HepG2 (cell line): ENCODE data around the gene ALMS1. TPM values are rescaled to one million over a fixed set of nuclear protein-coding genes. Genes with fewer than 3 reads are reported as not detected.
A peak's percentile ranks its signal among the peaks of the same experiment; 100 is the strongest.

Experiments used
- AHR ChIP-seq: IDR thresholded peaks from 2 replicates; pipeline ENCODE4 v1.6.1; 2018; ENCODE audit warnings: missing genetic modification reagents, missing compliant biosample characterization
- ARNT ChIP-seq: fragments of 450-650 bp; IDR thresholded peaks from 2 replicates; pipeline ENCODE4 v1.6.1; 2017
- ATAD3A ChIP-seq: sonication (generic); formaldehyde crosslinking; IDR thresholded peaks from 2 replicates; pipeline ENCODE4 v1.4.0; 2020; ENCODE audit warnings: missing genetic modification reagents
- ELF4 ChIP-seq: sonication (generic); formaldehyde crosslinking; IDR thresholded peaks from 2 replicates; pipeline ENCODE4 v1.5.0; 2020; ENCODE audit warnings: missing genetic modification reagents, mild to moderate bottlenecking, moderate library complexity, borderline replicate concordance
- FOXC1 ChIP-seq: sonication (generic); formaldehyde crosslinking; IDR thresholded peaks from 2 replicates; pipeline ENCODE4 v1.8.0; 2022; ENCODE audit warnings: mild to moderate bottlenecking, missing genetic modification reagents, borderline replicate concordance
- GMEB1 ChIP-seq: sonication (generic); formaldehyde crosslinking; IDR thresholded peaks from 2 replicates; pipeline ENCODE4 v1.5.1; 2020; ENCODE audit warnings: missing genetic modification reagents, mild to moderate bottlenecking, borderline replicate concordance
- HMGA1 ChIP-seq: sonication (generic); formaldehyde crosslinking; conservative IDR thresholded peaks from 2 replicates; pipeline ENCODE4 v1.4.0; 2020; ENCODE audit warnings: missing genetic modification reagents
- MTA3 ChIP-seq: sonication (generic); formaldehyde crosslinking; IDR thresholded peaks from 2 replicates; pipeline ENCODE4 v1.4.0; 2020; ENCODE audit warnings: missing genetic modification reagents
- NFIC ChIP-seq: IDR thresholded peaks from 2 replicates; pipeline ENCODE4 v1.6.1; 2012; ENCODE audit warnings: mild to moderate bottlenecking, low read length, inconsistent platforms
- TBX2 ChIP-seq: sonication (generic); formaldehyde crosslinking; IDR thresholded peaks from 2 replicates; pipeline ENCODE4 v1.5.0; 2020; ENCODE audit warnings: missing genetic modification reagents, mild to moderate bottlenecking, borderline replicate concordance
- YEATS4 ChIP-seq: sonication (generic); formaldehyde crosslinking; IDR thresholded peaks from 2 replicates; pipeline ENCODE4 v1.4.0; 2020; ENCODE audit warnings: missing genetic modification reagents, borderline replicate concordance
- ZNF20 ChIP-seq: sonication (generic); formaldehyde crosslinking; IDR thresholded peaks from 2 replicates; pipeline ENCODE4 v1.4.0; 2020; ENCODE audit warnings: mild to moderate bottlenecking, moderate library complexity, missing genetic modification reagents
- ZNF256 ChIP-seq: sonication (generic); formaldehyde crosslinking; conservative IDR thresholded peaks from 2 replicates; pipeline ENCODE4 v1.4.0; 2020; ENCODE audit warnings: missing genetic modification reagents
- ZNF616 ChIP-seq: sonication (generic); formaldehyde crosslinking; IDR thresholded peaks from 2 replicates; pipeline ENCODE4 v1.5.0; 2020; ENCODE audit warnings: low read depth, mild to moderate bottlenecking, missing genetic modification reagents
- ZNF691 ChIP-seq: sonication (generic); formaldehyde crosslinking; IDR thresholded peaks from 2 replicates; pipeline ENCODE4 v1.4.0; 2020; ENCODE audit warnings: missing genetic modification reagents, low read depth, mild to moderate bottlenecking, borderline replicate concordance
- ZNF768 ChIP-seq: sonication (generic); formaldehyde crosslinking; IDR thresholded peaks from 2 replicates; pipeline ENCODE4 v1.4.0; 2020; ENCODE audit warnings: missing genetic modification reagents
- ZNF782 ChIP-seq: sonication (generic); formaldehyde crosslinking; IDR thresholded peaks from 2 replicates; pipeline ENCODE4 v1.4.0; 2020; ENCODE audit warnings: missing genetic modification reagents, mild to moderate bottlenecking, borderline replicate concordance
- ZNF790 ChIP-seq: sonication (generic); formaldehyde crosslinking; IDR thresholded peaks from 2 replicates; pipeline ENCODE4 v1.8.0; 2022; ENCODE audit warnings: missing genetic modification reagents, mild to moderate bottlenecking, borderline replicate concordance
- ZSCAN22 ChIP-seq: sonication (generic); formaldehyde crosslinking; IDR thresholded peaks from 2 replicates; pipeline ENCODE4 v1.4.0; 2020; ENCODE audit warnings: mild to moderate bottlenecking, missing genetic modification reagents
- ZSCAN31 ChIP-seq: sonication (generic); formaldehyde crosslinking; IDR thresholded peaks from 2 replicates; pipeline ENCODE4 v1.5.0; 2020; ENCODE audit warnings: low read depth, mild to moderate bottlenecking, missing genetic modification reagents
- polyA plus RNA-seq, 8 experiments: library from polyadenylated mRNA; depleted of rRNA in 3 of 8; stranded (reverse) in 7 of 8; unstranded in 1 of 8; fragments of >200 nt; fragmentation: Illumina TruSeq in 4 of 8; extraction: Trizol in 4 of 8; gene quantifications; 2 replicates each; pipeline versions ENCODE4 v1.2.1 to v1.2.3, GENCODE V29; 2011 to 2016; ENCODE audit warnings: low read depth in 4 of 8, missing spikeins in 1 of 8, mixed read lengths in 1 of 8; ENCODE audit not compliant: insufficient read depth in 1 of 8
- total RNA-seq, 5 experiments: library from RNA; depleted of rRNA; stranded (reverse); fragments of >200 nt; fragmentation: Illumina TruSeq; extraction: Trizol; gene quantifications; 2 replicates each; pipeline ENCODE4 v1.2.3, GENCODE V29; 2016; ENCODE audit warnings: low read depth in 1 of 5
- TF ChIP-seq, protein P1 (sequence below): sonication (generic); IDR thresholded peaks from 2 replicates; pipeline ENCODE4 v1.6.1; 2016; ENCODE audit warnings: low read depth, borderline replicate concordance
- TF ChIP-seq, protein P2 (sequence below): IDR thresholded peaks from 2 replicates; pipeline ENCODE4 v1.6.1; 2016; ENCODE audit warnings: low read depth, borderline replicate concordance
- TF ChIP-seq, protein P3 (sequence below): IDR thresholded peaks from 2 replicates; pipeline ENCODE4 v1.6.1; 2016; ENCODE audit warnings: low read depth, control low read depth
- TF ChIP-seq, protein P4 (sequence below): sonication (generic); formaldehyde crosslinking; IDR thresholded peaks from 2 replicates; pipeline ENCODE4 v1.5.0; 2020; ENCODE audit warnings: mild to moderate bottlenecking, missing genetic modification reagents

Gene ALMS1
- total and polyA plus RNA-seq, 2 of the 13 experiments (the other 11 are each of a cell fraction or from before 2014, with no cell fraction given), result 12.9 to 21.2 TPM

- TF ChIP-seq, protein P1, sequence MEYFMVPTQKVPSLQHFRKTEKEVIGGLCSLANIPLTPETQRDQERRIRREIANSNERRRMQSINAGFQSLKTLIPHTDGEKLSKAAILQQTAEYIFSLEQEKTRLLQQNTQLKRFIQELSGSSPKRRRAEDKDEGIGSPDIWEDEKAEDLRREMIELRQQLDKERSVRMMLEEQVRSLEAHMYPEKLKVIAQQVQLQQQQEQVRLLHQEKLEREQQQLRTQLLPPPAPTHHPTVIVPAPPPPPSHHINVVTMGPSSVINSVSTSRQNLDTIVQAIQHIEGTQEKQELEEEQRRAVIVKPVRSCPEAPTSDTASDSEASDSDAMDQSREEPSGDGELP, result peak; percentile 69
- TF ChIP-seq GMEB1 (CRISPR knock-in tag), result peak; percentile 42; the same call in 1 of the 2 replicates
- TF ChIP-seq MTA3, result no peak
- TF ChIP-seq ELF4 (CRISPR knock-in tag), result no peak
- TF ChIP-seq ARNT, result no peak
- TF ChIP-seq ZSCAN31 (CRISPR knock-in tag), result no peak
- no peak for TF ChIP-seq ZNF691 (CRISPR knock-in tag)
- no peak for TF ChIP-seq AHR (CRISPR knock-in tag)
- no peak for TF ChIP-seq ZNF782 (CRISPR knock-in tag)
- TF ChIP-seq FOXC1 (CRISPR knock-in tag), result no peak
- no peak for TF ChIP-seq ZSCAN22 (CRISPR knock-in tag)
- TF ChIP-seq ZNF790, result no peak
- TF ChIP-seq, protein P2, sequence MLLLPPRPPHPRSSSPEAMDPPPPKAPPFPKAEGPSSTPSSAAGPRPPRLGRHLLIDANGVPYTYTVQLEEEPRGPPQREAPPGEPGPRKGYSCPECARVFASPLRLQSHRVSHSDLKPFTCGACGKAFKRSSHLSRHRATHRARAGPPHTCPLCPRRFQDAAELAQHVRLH (CRISPR knock-in tag), result peak; percentile 79
- TF ChIP-seq, protein P3, sequence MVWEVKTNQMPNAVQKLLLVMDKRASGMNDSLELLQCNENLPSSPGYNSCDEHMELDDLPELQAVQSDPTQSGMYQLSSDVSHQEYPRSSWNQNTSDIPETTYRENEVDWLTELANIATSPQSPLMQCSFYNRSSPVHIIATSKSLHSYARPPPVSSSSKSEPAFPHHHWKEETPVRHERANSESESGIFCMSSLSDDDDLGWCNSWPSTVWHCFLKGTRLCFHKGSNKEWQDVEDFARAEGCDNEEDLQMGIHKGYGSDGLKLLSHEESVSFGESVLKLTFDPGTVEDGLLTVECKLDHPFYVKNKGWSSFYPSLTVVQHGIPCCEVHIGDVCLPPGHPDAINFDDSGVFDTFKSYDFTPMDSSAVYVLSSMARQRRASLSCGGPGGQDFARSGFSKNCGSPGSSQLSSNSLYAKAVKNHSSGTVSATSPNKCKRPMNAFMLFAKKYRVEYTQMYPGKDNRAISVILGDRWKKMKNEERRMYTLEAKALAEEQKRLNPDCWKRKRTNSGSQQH (CRISPR knock-in tag), result peak; percentile 93
- peak; percentile 36; the same call in 1 of the 2 replicates for TF ChIP-seq NFIC
- TF ChIP-seq ATAD3A (CRISPR knock-in tag), result no peak
- TF ChIP-seq ZNF616 (CRISPR knock-in tag), result no peak
- TF ChIP-seq YEATS4 (CRISPR knock-in tag), result peak; percentile 44; the same call in 1 of the 2 replicates
- no peak for TF ChIP-seq HMGA1 (CRISPR knock-in tag)
- TF ChIP-seq ZNF256 (CRISPR knock-in tag), result no peak
- TF ChIP-seq ZNF768, result no peak
- peak; percentile 80 for TF ChIP-seq TBX2
- TF ChIP-seq, protein P4, sequence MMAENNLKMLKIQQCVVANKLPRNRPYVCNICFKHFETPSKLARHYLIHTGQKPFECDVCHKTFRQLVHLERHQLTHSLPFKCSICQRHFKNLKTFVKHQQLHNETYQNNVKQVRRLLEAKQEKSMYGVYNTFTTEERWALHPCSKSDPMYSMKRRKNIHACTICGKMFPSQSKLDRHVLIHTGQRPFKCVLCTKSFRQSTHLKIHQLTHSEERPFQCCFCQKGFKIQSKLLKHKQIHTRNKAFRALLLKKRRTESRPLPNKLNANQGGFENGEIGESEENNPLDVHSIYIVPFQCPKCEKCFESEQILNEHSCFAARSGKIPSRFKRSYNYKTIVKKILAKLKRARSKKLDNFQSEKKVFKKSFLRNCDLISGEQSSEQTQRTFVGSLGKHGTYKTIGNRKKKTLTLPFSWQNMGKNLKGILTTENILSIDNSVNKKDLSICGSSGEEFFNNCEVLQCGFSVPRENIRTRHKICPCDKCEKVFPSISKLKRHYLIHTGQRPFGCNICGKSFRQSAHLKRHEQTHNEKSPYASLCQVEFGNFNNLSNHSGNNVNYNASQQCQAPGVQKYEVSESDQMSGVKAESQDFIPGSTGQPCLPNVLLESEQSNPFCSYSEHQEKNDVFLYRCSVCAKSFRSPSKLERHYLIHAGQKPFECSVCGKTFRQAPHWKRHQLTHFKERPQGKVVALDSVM (CRISPR knock-in tag), result no peak
- no peak for TF ChIP-seq ZNF20
These were observed 256.8 kb downstream of the ALMS1 start, which contains the start of gene NAT8 (continued) for GRCh38 chr2:73642338-73643018.
